ENCODE data around the gene MEA1. TPM values are rescaled to one million over a fixed set of nuclear protein-coding genes. Genes with fewer than 3 reads are reported as not detected.

The MEA1 gene
- total and polyA plus RNA-seq, 10 of the 15 experiments (the other 5 are each of a cell fraction or from before 2014, with no cell fraction given), result 59.1 to 148 (median 96.4) TPM

DNA sequence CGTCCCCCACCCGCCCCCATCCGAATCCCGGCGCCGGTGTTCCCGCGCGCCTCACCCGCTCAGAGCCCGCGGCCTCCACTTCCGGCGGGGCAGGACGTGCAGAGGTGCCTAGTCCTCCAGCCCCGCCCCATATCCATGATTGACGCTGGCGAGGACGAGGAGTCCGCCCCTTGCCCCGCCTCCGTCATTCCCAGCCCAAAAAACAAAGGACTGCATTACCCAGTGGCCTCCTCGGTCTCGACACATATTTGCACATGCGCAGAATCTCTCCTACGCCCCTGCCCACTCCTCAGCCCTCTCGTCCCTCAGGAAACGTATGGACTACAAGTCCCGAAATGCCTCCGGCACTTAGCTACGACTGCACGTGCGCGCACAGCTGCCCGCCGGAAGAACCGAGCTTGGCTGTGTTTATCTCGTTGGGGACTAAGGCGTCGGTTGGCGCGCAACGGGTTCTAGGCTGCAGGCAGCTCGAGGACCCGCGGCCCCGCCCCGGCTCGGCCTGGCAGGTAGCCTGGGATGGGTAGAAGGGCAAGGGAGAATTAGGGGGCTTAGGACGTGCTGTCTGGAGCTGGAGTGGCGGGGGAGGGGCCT lies at the start of gene MEA1, which contains the start of gene KLHDC3 (continued):
- TF ChIP-seq MEF2A (IDR thresholded peaks at IDR 0.05; ENCODE audit: insufficient read depth, low read depth, low read length) (no peak), ZNF217 (IDR thresholded peaks at IDR 0.05) (no peak), NBN (IDR thresholded peaks at IDR 0.05) (no peak), CBX5 (IDR thresholded peaks at IDR 0.05; ENCODE audit: low read depth) (no peak), KLF5 (IDR thresholded peaks at IDR 0.05; ENCODE audit: partially characterized antibody) (peak; percentile 30), IKZF2 (IDR thresholded peaks at IDR 0.05) (no peak), POU2F2 (IDR thresholded peaks at IDR 0.05; ENCODE audit: borderline replicate concordance, low read depth, low read length) (no peak), ZBED1 (IDR thresholded peaks at IDR 0.05; ENCODE audit: borderline replicate concordance) (no peak), NR2C2 (IDR thresholded peaks at IDR 0.05; ENCODE audit: borderline replicate concordance, control insufficient read depth, insufficient read length, low read depth) (no peak), NFYA (IDR thresholded peaks at IDR 0.05; ENCODE audit: borderline replicate concordance, low read depth, low read length) (no peak), TCF12 (IDR thresholded peaks at IDR 0.05; ENCODE audit: low read depth, low read length) (no peak), NFXL1 (IDR thresholded peaks at IDR 0.05; ENCODE audit: borderline replicate concordance) (no peak), ZNF274 (IDR thresholded peaks at IDR 0.05; ENCODE audit: insufficient read depth, insufficient read length) (no peak), EZH2 (IDR thresholded peaks at IDR 0.05; ENCODE audit: borderline replicate concordance, control insufficient read depth, low read depth, low read length) (no peak), MYC (IDR thresholded peaks at IDR 0.05; ENCODE audit: insufficient read depth, insufficient read length, insufficient replicate concordance, low read length, severe bottlenecking) (no peak), CREB1 (IDR thresholded peaks at IDR 0.05; ENCODE audit: low read depth) (peak; percentile 90), SREBF1 (IDR thresholded peaks at IDR 0.05; ENCODE audit: low read length) (peak; percentile 58), CBX3 (IDR thresholded peaks at IDR 0.05; ENCODE audit: borderline replicate concordance, low read depth) (no peak), MEF2B (IDR thresholded peaks at IDR 0.05; ENCODE audit: partially characterized antibody, poor library complexity, severe bottlenecking) (no peak), CEBPB (IDR thresholded peaks at IDR 0.05; ENCODE audit: borderline replicate concordance in 1 of 2, low read depth in 2 of 2, low read length in 2 of 2) (no peak)
- TF ChIP-seq, protein P1, sequence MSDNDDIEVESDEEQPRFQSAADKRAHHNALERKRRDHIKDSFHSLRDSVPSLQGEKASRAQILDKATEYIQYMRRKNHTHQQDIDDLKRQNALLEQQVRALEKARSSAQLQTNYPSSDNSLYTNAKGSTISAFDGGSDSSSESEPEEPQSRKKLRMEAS (IDR thresholded peaks at IDR 0.05; ENCODE audit: low read depth, low read length), result peak; percentile 92
- TF ChIP-seq, protein P2, sequence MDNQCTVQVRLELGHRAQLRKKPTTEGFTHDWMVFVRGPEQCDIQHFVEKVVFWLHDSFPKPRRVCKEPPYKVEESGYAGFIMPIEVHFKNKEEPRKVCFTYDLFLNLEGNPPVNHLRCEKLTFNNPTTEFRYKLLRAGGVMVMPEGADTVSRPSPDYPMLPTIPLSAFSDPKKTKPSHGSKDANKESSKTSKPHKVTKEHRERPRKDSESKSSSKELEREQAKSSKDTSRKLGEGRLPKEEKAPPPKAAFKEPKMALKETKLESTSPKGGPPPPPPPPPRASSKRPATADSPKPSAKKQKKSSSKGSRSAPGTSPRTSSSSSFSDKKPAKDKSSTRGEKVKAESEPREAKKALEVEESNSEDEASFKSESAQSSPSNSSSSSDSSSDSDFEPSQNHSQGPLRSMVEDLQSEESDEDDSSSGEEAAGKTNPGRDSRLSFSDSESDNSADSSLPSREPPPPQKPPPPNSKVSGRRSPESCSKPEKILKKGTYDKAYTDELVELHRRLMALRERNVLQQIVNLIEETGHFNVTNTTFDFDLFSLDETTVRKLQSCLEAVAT (IDR thresholded peaks at IDR 0.05), result no peak
- TF ChIP-seq, protein P3, sequence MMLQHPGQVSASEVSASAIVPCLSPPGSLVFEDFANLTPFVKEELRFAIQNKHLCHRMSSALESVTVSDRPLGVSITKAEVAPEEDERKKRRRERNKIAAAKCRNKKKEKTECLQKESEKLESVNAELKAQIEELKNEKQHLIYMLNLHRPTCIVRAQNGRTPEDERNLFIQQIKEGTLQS (IDR thresholded peaks at IDR 0.05; ENCODE audit: borderline replicate concordance, extremely low read depth, low read depth, low read length), result no peak
- TF ChIP-seq, protein P4, sequence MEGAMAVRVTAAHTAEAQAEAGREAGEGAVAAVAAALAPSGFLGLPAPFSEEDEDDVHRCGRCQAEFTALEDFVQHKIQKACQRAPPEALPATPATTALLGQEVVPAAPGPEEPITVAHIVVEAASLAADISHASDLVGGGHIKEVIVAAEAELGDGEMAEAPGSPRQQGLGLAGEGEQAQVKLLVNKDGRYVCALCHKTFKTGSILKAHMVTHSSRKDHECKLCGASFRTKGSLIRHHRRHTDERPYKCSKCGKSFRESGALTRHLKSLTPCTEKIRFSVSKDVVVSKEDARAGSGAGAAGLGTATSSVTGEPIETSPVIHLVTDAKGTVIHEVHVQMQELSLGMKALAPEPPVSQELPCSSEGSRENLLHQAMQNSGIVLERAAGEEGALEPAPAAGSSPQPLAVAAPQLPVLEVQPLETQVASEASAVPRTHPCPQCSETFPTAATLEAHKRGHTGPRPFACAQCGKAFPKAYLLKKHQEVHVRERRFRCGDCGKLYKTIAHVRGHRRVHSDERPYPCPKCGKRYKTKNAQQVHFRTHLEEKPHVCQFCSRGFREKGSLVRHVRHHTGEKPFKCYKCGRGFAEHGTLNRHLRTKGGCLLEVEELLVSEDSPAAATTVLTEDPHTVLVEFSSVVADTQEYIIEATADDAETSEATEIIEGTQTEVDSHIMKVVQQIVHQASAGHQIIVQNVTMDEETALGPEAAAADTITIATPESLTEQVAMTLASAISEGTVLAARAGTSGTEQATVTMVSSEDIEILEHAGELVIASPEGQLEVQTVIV (IDR thresholded peaks at IDR 0.05; ENCODE audit: borderline replicate concordance, partially characterized antibody), result no peak
- TF ChIP-seq, protein P5, sequence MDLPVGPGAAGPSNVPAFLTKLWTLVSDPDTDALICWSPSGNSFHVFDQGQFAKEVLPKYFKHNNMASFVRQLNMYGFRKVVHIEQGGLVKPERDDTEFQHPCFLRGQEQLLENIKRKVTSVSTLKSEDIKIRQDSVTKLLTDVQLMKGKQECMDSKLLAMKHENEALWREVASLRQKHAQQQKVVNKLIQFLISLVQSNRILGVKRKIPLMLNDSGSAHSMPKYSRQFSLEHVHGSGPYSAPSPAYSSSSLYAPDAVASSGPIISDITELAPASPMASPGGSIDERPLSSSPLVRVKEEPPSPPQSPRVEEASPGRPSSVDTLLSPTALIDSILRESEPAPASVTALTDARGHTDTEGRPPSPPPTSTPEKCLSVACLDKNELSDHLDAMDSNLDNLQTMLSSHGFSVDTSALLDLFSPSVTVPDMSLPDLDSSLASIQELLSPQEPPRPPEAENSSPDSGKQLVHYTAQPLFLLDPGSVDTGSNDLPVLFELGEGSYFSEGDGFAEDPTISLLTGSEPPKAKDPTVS (IDR thresholded peaks at IDR 0.05; ENCODE audit: low read depth, low read length), result 0 out of 2 replicates have a peak, but pooled peaks have one; percentile 31
